Gastroesophageal sphincter (tissue), 4 donors: ENCODE measurements around the gene CDH13. TPM values are rescaled to one million over a fixed set of nuclear protein-coding genes. Genes with fewer than 3 reads are reported as not detected.
A peak's percentile ranks its signal among the peaks of the same experiment; 100 is the strongest.

Source experiments
- ATAC-seq: fragments of 150-250 bp; one replicate; pipeline ENCODE4 v1.9.1; 2016; ENCODE audit warnings: mild to moderate bottlenecking, moderate library complexity
- H3K27ac ChIP-seq, 4 donors: fragments of 200-600 bp; sonication (generic) in 3 of 4; 1 replicate in 3 of 4; 2 replicates in 1 of 4; pipeline ENCODE4 v1.5.1; 2016 to 2019
- H3K27me3 ChIP-seq: fragments of 200-600 bp; sonication (generic); one replicate; pipeline ENCODE4 v1.5.1; 2019
- H3K36me3 ChIP-seq, 2 donors: fragments of 200-600 bp; sonication (generic); one replicate each; pipeline ENCODE4 v1.5.1; 2019; ENCODE audit warnings: control low read depth in 1 of 2
- H3K4me1 ChIP-seq, 3 donors: fragments of 200-600 bp; sonication (generic); 1 replicate in 2 of 3; 2 replicates in 1 of 3; pipeline ENCODE4 v1.5.1; 2016 to 2019; ENCODE audit warnings: control low read depth in 2 of 3
- H3K4me3 ChIP-seq, 2 donors: fragments of 200-600 bp; sonication (generic); one replicate each; pipeline ENCODE4 v1.5.1; 2019; ENCODE audit warnings: mild to moderate bottlenecking in 1 of 2, moderate library complexity in 1 of 2
- H3K9me3 ChIP-seq, 3 donors: fragments of 200-600 bp; sonication (generic); one replicate each; pipeline ENCODE4 v1.5.1; 2017 to 2019; ENCODE audit warnings: control low read depth in 2 of 3
- EP300 ChIP-seq: sonication (generic); formaldehyde crosslinking; IDR thresholded peaks from one replicate; pipeline ENCODE4 v1.6.1; 2017; ENCODE audit warnings: antibody characterized with exemption, mild to moderate bottlenecking
- POLR2A ChIP-seq, 2 donors: fragments of 450-650 bp; IDR thresholded peaks; one replicate each; pipeline ENCODE4 v1.6.1; 2017; ENCODE audit warnings: antibody characterized with exemption in 2 of 2, mild to moderate bottlenecking in 2 of 2, moderate library complexity in 1 of 2
- POLR2AphosphoS5 ChIP-seq: sonication (generic); formaldehyde crosslinking; IDR thresholded peaks from one replicate; pipeline ENCODE4 v1.6.1; 2017; ENCODE audit warnings: antibody characterized with exemption
- WGBS, 2 donors: methylation state at CpG; one replicate each; pipeline ENCODE4 v1.1.5; 2018; ENCODE audit warnings: low coverage in 1 of 2; 5-methylcytosine and 5-hydroxymethylcytosine counted together
- total RNA-seq, 4 donors: library from RNA; depleted of rRNA; stranded (reverse); fragments of >200 nt; gene quantifications; one replicate each; pipeline ENCODE4 v1.1.0, GENCODE V29; 2016
- TF ChIP-seq, protein P1 (sequence below), 4 experiments: fragments of 200-600 bp in 2 of 4; fragments of 450-650 bp in 2 of 4; sonication (generic) in 1 of 4; IDR thresholded peaks; one replicate each; pipeline ENCODE4 v1.5.1; 2017 to 2019; ENCODE audit warnings: antibody characterized with exemption in 4 of 4, mild to moderate bottlenecking in 2 of 4, moderate library complexity in 2 of 4

CDH13 gene
- total RNA-seq, 4 donors from 2014 or later, result 4.2 to 22.3 (median 11.4) TPM

DNA sequence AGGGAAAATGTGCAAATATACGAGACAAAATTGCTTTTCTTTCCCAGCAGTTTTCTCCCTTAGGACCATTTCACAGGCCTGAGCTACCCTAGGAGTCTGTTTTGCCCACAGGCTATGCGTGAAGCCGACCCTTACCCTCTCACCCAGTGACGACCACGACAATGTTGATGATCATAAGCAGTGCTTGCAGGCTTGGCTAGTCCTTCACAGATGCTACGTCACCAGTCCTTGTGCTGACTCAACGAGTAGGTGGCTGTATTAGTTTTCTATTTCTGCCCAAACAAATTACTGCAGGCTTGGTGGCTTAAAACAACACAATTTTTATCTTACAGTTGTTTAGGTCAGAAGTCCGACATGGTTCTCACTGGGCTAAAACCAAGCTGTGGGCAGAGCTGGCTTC is 606.4 kb downstream of the CDH13 start:
- WGBS, 2 donors, result 49 to 76% methylated on average over 4 to 8 of the region's 8 CpGs
- TF ChIP-seq EP300 (no peak), POLR2AphosphoS5 (no peak), POLR2A (IDR thresholded peaks at IDR 0.05) (no peak)
- TF ChIP-seq, protein P1, sequence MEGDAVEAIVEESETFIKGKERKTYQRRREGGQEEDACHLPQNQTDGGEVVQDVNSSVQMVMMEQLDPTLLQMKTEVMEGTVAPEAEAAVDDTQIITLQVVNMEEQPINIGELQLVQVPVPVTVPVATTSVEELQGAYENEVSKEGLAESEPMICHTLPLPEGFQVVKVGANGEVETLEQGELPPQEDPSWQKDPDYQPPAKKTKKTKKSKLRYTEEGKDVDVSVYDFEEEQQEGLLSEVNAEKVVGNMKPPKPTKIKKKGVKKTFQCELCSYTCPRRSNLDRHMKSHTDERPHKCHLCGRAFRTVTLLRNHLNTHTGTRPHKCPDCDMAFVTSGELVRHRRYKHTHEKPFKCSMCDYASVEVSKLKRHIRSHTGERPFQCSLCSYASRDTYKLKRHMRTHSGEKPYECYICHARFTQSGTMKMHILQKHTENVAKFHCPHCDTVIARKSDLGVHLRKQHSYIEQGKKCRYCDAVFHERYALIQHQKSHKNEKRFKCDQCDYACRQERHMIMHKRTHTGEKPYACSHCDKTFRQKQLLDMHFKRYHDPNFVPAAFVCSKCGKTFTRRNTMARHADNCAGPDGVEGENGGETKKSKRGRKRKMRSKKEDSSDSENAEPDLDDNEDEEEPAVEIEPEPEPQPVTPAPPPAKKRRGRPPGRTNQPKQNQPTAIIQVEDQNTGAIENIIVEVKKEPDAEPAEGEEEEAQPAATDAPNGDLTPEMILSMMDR (IDR thresholded peaks at IDR 0.05), result no peak
- H3K4me1 ChIP-seq, result no peaks in the 10 kb centered on the region
- no peaks in the 10 kb centered on the region for H3K9me3 ChIP-seq
- ATAC-seq, result no peak
- no peak overlapping the region for H3K4me3 ChIP-seq
- H3K27me3 ChIP-seq, result no peaks in the 10 kb centered on the region
- H3K27ac ChIP-seq, result no peak overlapping the region
- no peaks in the 10 kb centered on the region for H3K36me3 ChIP-seq

DNA sequence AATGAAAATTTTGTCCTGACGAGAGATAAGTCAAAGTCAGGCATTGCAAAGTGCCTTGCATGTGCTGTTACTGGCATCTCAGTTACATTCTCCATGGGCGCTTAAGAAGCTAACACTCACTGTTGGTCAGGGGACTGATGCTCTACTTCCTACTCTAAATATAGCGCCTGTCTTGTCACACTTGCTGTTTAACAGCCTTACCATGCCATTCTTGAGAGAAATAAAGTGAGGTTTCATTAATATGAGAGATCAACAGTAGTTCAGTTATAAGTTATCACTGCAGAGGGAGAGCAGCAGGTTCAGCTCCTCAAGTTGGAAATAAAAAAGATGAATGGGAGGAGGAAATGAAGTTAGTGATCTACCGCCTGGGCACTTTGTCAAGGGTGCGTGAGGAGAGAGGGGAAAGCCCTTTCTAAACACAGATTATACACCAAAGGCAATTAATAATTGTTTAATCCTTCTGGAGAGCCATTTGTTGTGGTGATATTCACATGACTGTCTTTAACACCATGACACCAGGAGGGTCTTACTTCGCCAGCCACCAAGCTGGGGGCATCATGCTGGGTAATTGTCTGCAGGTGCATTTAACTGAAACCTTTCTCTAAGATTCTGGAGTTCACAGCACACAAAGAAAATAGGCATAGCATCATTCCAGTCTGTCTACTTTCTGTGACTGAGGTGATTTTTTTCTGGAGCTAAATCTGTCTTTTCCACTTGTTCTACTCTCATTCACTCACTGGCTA is 612.4 kb downstream of the CDH13 start:
- no peaks in the 10 kb centered on the region for H3K36me3 ChIP-seq
- 44 to 48% methylated on average over 3 to 6 of the region's 6 CpGs for WGBS, 2 donors
- H3K9me3 ChIP-seq, result no peaks in the 10 kb centered on the region
- no peak for ATAC-seq
- TF ChIP-seq POLR2A (IDR thresholded peaks at IDR 0.05) (no peak), EP300 (no peak), POLR2AphosphoS5 (no peak)
- TF ChIP-seq, protein P1 (IDR thresholded peaks at IDR 0.05), result no peak
- no peak overlapping the region for H3K4me3 ChIP-seq
- no peaks in the 10 kb centered on the region for H3K27me3 ChIP-seq
- H3K4me1 ChIP-seq, result no peaks in the 10 kb centered on the region
- no peak overlapping the region for H3K27ac ChIP-seq

DNA sequence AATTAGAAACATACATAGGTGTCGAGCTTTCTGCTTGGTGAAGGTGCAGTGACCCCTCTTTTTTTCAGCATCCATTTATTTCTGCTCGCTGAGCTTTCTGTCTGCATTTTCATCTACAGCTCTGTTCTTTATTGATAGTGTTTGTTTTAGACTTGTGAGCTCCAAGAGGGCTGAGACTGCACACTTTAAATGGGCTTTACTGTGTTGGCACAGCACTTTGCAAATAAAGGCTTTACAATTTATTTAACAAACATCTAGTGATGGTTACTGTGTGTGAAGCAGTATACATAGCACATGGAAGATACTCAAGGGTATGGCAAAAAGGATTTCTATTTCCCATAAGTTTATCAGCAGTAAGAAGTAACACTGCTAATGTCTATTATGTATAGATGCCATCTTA is 617.3 kb downstream of the CDH13 start:
- Histone ChIP-seq H3K27me3 (peaks cover 3% of the 10 kb centered on the region), H3K4me1 (no peaks in the 10 kb centered on the region), H3K9me3 (no peaks in the 10 kb centered on the region), H3K36me3 (no peaks in the 10 kb centered on the region), H3K4me3 (no peak overlapping the region), H3K27ac (no peak overlapping the region)
- ATAC-seq, result no peak
- WGBS, 2 donors, result 46 to 94% methylated on average over 2 of the region's 2 CpGs
- TF ChIP-seq POLR2AphosphoS5 (no peak), EP300 (no peak), POLR2A (IDR thresholded peaks at IDR 0.05) (no peak)
- TF ChIP-seq, protein P1 (IDR thresholded peaks at IDR 0.05), result no peak

DNA sequence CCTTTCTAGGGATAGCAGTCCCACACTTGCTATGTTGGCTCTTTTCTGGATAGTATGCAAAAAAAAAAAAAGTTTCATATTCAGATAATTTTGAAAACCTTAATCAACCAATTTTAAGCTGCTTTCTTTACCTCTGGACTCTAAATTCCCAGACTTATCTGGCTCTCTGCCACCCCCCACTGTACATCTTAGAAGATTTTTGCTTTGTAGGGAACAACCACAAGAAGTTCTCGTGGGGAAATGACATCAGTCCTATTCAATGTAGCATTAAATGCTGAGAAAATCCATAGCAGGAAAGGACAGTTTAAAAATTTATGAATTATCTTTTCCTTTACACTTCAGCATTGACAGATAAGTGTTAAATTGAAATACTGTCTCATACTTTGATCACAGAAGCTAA is 618.3 kb downstream of the CDH13 start:
- H3K27ac ChIP-seq, result no peak overlapping the region
- no peak for ATAC-seq
- no peak overlapping the region for H3K4me3 ChIP-seq
- WGBS, 2 donors, result 36 to 70% methylated on average over 1 of the region's 1 CpG
- H3K27me3 ChIP-seq, result peaks cover 3% of the 10 kb centered on the region
- TF ChIP-seq, protein P1 (IDR thresholded peaks at IDR 0.05), result no peak
- TF ChIP-seq EP300 (no peak), POLR2AphosphoS5 (no peak), POLR2A (IDR thresholded peaks at IDR 0.05) (no peak)
- no peaks in the 10 kb centered on the region for H3K4me1 ChIP-seq
- H3K36me3 ChIP-seq, result no peaks in the 10 kb centered on the region
- H3K9me3 ChIP-seq, result no peaks in the 10 kb centered on the region

DNA sequence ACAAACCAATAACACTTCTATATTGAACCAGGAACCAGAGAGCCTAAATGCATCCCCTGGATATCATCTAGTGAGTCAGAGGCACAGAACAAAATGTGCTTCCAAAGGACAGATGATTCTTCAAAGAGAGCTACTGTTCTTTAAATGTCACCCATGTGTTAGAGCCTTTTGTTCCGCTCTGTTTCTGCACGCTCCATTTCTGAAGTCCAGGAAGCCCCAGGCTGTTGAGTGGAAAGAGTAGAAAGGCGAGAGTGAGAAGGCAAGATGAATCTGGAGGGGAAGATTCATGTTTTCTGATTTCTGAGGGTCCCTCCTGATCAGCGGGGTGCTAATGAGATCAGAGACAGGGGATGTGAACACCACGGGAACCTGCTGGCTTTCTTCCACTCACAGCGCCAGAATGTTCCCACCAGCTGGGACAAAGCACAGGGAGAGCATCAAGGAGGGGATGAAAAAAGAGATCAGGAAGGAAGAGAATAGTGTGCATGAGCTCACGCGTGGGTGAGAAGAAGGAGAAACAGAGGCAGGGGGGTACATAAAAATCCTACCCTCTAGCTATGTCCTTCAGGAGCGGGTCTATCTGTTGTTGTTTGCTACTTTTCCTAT is 621.1 kb downstream of the CDH13 start:
- no peak for ATAC-seq
- peaks cover 8% of the 10 kb centered on the region for H3K27me3 ChIP-seq
- H3K9me3 ChIP-seq, result no peaks in the 10 kb centered on the region
- H3K36me3 ChIP-seq, result no peaks in the 10 kb centered on the region
- TF ChIP-seq POLR2A (IDR thresholded peaks at IDR 0.05), result no peak
- peak; percentile 21 for TF ChIP-seq POLR2AphosphoS5
- no peak for TF ChIP-seq EP300
- TF ChIP-seq, protein P1 (IDR thresholded peaks at IDR 0.05), result no peak
- H3K4me3 ChIP-seq, result no peak overlapping the region
- H3K27ac ChIP-seq, result peak overlapping the region in 2 of 4 donors; percentile 26 to 56
- H3K4me1 ChIP-seq, result no peaks in the 10 kb centered on the region
- 60 to 77% methylated on average over 4 to 5 of the region's 9 CpGs for WGBS, 2 donors
